ENCODE measurements around the gene NKX6-1.
A peak's percentile ranks its signal among the peaks of the same experiment; 100 is the strongest.

The NKX6-1 gene

DNA sequence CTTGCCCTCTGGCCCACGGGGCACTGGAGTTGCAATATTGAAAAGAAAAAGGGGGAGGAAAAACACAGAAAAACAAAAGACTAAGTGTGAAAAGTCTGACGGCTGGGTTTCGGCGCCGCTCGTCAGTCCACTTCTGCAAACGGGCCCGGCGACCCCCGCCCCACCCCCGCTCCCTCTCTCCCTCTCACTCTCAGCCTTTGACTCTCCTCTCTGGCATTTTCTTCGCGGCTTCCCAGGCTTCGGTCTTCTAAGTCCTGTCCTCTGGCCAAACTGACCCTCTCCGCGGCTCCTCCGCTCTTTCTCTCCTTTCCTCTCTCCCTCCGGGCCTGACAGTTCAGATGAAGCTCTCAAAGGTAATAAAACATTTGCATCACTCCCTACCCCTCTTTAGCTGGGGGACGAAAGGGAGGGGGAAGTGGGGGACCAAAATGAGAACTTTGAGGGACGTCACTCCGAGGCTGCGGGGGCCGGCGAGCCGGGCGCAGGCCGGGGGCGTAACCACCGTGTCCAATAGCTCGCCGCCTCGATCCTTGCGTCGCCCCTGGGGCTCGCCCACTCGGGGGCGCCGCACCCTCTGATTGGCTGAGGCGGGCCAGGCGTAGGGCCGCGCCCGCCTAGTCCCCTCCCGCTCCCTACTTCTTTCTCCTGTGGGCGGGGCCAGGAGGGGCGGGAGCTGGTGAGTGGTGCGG lies at the start of gene NKX6-1:
TSS of gene NKX6-1 (minus strand) at position 358 of the 689 bp plus-strand sequence. CDS start 1,064 bp downstream, outside the sequence.
- peak; percentile 79 for DNase-seq

DNA sequence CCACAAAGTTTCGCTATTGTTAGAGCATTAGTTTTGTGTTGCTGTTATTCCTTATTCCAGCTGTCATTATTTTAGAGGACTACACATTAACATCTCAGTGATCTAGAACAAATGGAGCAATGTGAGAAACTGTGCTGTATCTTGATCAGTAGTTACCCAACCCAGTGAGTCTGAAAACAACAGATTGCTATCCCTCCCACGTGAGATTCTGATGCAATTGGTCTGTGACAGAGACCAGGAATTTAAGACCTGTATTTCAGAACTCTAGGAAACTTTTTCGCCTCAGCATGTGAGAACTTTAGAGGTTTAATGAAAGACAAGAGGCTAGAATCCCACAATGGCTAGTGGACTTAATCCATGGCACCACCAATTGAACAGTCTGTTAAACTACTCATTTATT lies 48.1 kb upstream of the NKX6-1 start:
- DNase-seq, result no peak

DNA sequence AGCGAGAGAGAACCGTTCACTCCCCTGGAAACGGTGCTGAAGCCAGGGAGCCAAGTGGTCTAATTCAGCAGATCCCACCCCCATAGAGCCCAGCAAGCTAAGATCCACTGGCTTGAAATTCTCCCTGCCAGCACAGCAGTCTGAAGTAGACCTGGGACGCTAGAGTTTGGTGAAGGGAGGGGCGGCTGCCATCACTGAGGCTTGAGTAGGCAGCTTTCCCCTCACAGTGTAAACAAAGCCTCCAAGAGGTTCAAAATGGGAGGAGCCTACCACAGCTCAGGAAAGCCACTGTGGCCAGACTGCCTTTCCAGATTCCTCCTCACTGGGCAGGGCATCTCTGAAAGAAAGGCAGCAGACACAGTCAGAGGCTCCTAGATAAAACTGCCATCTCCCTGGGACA lies 46.0 kb upstream of the NKX6-1 start:
- no peak for DNase-seq

DNA sequence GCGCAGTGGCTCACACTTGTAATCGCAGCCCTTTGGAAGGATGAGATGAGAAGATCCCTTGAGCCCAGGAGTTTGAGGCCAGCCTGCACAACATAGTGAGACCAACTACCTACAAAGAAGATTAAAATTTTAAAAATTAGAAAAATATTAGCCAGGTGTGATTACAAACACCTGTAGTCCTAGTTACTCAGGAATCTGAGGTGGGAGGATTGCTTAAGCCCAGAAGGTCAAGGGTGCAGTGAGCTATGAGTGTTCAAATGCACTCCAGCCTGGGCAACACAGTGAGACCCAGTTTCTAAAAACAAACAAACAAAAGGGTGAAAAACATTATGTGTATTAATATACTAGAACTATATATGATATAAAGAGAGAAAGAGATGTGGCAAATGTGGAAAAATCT lies 36.8 kb upstream of the NKX6-1 start:
- DNase-seq, result no peak

DNA sequence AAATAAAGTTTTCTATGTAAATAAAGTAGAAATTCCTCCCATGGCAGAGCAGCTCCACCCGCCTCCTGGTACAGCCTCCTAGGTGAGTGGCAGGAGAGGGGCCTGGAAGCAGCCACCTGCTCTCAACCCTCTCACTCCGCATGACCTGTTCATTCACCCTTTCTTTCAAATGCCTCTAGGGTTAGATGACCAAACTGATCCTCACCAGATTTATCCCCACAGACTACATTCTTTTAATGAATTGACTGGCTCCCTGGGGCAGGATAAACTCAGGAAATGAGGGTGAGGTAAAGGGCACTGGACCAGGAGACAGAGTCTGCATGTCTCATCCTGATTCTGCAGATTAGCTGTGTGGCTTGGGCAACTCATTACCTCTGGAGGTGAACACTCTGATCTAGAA lies 32.6 kb upstream of the NKX6-1 start:
- peak; percentile 26 for DNase-seq

DNA sequence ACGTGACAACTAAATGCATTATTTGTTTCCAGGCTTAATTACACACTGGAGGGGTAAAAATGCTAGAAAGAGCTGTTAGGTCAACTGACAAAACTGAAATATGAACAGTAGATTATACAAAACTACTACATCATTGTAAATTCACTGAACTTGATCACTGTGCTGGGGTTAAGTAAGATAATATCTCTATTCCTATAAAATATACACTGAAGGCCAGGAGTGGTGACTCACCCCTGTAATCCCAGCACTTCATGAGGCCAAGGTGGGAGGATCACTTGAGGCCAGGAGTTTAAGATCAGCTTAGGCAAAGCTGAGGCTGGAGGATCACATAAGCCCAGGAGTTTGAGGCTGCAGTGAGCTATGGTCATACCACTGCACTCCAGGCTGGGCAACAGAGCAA lies 31.8 kb upstream of the NKX6-1 start:
- DNase-seq, result peak; percentile 61

DNA sequence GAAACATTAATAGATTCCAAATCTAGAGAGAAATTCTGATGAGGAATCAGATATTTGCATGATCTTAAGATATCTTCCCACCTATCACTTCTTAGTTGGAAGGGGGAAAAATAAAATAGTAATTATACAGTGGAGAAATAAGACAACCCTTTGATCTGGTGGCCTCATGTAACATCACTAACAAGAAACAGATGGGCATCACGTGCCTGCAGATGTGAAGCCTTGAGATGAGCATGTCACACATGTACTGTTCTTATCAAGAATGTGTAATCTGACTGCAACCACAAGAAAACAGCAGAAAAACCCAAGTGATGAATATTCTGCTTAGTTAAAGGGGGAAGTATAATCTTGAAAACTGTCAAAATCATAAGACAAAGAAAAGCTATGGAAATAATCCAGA lies 31.4 kb upstream of the NKX6-1 start:
- no peak for DNase-seq

DNA sequence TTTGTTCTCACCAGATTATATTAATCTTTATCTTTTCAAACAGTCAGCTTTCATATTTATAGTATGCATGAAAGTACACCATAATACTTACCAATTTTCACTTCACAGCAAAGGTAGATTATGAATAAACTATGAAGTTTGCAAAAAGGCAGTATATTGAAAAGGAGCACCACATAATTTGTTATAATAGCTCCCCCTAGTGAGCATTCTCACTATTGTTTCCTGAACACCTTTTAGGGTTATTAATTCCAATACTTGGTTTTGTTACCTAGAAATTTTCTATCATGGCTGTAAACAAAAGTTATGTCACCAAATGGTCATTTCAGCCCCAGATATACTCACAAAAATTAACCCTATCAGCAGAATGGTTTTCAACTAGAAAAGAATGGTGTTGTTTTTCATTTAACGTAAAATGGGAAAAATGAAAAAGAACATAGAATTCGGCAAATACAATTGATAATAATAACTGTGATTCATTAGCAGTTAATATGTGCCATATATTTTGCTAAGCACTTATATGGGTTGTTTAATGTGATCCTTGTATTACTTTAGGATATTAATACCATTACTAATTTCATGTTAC lies 30.2 kb upstream of the NKX6-1 start:
- DNase-seq, result no peak

DNA sequence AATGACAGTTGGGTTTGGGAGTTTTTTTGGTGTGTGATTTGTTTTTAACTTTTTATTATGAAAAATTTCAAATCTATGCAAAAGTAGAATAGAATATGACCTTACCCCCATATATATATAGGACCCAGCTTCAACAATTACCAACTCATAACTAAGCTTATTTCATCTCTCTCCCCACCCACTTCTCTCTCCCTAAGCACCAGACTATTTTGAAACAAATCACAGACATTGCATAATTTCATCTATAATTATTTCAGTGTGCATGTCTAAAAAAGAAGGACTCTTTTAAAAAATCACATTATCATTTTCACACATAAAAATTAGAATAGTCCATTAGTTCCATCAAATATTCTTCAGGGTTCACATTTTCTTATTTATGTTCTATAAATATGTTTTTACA lies 28.3 kb upstream of the NKX6-1 start:
- DNase-seq, result no peak

DNA sequence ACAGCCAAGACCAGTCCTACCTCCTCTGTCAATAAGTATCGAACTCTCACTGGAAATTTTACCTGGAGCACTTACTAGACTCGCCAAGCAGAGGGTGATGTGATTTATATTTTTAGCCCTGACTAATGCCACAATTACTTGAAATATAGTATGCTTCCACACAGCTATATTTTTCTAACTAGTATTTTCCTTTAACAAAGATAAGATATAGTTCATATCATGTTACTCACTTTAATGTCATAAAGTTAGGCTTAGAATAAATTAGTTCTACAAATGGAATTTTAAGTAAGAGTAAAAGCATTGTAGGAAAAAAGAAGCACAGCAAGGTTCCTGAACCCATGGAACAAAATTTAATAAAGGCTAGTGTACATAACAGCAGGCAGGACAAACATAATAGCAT lies 16.0 kb upstream of the NKX6-1 start:
- DNase-seq, result no peak

DNA sequence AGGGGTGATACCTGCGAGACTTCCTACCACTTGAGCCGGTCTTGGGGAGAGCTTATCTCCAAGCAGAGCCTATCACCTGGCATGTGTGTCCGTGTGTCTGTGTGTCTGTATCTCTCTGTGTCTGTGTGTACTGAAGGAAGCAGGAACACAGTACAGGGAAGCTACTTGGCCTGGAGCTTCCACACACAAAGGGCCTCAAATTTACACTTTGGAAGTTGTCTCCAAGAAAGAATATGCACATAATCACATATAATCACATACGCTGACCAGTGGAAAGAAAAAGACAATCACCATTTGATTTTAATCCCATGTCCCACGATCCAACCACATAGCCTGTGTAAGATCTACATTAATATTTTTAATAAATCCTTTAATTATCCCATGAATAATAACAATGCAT lies 13.2 kb upstream of the NKX6-1 start:
- no peak for DNase-seq

DNA sequence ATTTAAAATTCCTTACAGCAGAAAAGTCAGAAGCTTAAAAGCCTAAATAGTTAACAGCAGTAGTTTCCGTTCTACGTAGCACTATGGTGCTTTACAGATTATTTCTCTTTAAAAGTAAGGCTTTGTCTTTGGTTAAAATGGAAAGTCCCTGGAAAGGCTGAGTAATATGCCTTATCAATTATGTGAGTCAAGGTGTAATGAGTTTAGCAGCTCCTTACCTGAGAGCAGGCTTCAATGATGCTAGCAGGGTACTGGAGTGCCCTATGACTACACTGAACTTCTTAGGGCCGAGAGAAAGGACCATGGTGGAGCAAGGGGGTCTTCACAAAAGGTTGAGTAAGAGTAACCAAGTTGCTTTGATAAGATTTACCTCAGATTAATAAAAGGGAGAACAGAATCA lies 12.6 kb upstream of the NKX6-1 start:
- no peak for DNase-seq

DNA sequence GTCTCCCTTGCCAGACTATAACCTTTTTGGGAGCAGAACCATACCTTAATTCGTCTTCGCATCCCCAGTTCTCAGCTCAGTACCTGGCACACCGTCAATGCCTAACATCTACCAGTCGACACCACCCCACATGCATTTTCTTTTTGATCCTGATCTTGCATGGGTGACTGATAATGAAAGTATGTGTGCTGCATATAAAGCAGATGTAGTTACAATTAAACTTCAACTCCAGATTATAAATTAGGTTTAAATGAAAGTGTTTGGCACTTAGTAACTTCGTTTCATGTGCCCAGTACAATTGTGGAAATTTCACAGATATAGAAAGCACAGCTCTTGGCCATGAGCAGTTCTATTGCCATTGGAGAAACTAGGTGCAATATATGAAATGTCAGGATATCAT lies 8.8 kb upstream of the NKX6-1 start:
- DNase-seq, result no peak

DNA sequence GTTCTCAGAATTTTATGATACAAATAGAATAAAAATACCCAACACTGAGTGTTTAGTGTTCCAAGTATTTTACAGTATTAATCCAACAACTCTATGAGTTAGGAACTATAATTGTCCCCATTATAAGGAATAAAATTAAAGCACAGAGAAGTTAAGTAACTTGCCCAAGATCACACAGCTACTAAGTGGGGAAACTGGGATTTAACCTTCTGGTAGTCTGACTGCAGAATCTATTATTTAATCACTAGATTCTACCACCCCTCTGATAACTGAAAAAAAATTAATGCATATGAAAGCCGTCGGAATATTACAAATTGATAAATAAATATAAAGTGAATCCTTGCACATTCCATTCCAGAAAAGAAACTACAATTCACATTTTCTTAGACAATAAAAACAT lies 5.7 kb upstream of the NKX6-1 start:
- no peak for DNase-seq

DNA sequence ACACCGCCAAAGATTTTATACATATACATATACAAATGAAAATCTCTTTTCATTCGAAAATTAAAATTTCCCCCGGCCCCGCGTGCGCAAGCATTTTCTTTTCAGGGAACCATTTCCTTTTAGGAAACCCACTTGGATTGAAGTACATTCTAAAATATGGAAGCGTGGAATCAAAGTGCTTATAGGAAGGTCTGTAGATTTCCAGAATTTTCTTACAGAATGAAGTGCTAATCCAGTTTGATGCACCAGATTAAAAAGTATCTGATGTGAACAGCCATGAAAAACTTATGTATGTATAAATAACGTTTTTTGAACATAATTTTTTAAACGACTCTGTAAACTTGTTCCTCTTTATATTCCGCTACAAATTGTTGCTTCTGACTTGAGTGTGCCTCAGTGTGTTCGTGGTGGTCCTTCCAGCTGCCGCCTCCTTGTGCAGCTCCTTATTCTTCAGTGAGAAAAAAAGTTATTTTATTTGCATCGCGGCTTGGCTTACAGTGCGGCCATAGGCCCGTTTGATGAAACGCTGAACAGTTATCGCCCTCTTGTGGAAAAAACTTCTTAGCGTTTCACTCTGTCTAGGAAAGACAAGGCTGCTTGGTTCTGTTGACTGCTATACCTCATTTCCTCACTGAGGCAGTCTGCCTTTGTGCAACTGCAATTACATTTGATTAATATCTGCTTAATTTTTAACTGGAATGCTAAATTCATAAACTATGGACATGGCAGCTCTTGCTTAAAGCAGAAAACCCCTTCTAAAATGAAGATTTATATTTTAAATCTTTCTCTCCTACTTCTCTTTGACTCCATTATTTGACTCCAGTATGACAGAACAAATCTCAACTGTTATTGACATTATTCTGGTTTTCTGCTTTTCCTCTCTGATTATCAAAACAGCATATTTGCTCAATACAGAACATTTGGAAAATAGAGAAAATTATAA lies 4.7 kb upstream of the NKX6-1 start:
- DNase-seq, result peak; percentile 61

DNA sequence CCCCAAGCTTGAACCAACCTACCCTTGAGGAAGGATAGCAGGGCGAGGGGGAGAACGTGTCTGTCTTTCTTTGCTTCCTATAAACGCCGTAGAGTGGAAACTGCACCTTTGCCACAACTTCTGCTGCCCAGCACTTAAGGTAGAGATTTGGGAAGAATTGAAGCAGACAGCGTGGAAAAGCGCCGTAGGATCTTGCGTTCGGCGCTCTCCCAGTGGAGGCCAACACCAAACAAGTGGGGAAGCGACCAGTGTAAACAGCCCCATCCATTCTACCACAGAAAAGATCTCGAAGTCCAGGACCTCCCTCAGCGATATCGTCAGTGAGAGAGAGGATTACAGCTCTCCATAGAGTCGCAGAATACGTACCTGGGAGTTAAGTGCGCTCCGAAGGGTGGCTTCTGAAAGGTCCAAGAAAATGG lies 3.9 kb upstream of the NKX6-1 start:
- DNase-seq, result no peak

DNA sequence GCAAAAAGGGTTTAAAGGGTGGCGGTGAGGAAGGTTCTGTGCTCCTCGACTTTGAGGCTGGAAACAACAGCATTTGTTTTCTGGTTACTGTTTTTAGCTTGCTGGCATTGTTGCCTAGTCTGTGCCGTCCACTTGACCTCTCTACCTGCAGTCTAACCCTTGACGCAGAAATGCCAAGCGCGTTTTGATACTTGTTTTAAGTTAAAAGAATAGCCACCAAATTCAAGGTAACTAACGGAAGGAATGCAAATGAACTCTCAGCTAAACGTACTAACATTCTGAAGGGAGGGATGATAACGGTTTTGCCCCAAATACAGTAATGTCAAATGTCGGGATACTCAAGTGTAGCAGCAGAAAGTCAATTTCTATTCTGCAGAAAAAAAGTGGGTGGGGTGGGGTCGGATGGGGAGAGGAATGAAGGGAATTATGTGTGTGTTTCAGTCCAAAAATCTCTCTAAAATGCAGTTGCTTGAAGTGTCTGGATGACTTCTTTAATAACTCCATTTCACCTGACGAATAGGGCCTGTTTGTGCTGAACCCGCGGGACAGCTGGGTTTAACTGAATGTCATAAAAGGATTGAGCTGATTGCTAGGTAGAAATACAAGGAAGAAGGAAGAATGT lies 3.4 kb upstream of the NKX6-1 start:
- DNase-seq, result no peak

DNA sequence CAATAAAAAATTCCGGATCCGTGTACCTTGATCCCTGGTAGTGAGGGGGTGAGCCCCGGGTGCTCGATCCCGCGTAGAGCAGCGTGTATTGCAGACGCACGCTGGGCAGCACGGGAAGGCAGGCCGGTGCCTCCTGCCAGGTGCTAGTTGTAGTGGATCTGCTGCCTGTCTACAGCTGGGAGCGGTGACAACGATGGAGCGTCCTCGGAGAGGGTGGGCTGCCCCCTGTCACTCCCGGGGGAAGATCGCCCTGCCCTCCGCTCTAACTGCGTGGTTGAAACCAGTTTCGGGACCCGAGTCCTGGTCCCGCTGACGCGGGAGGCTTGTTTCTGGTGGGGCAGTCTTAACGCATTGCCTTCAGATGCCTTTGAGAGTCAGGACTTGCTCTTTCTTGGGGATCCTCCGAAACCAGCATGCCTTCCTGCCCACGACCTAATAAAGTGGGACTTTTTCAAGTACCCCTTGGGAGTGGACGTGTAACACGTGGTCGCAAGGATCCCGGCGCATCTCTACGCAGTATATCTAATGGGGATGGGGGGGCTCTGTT lies 2.7 kb upstream of the NKX6-1 start:
- no peak for DNase-seq

DNA sequence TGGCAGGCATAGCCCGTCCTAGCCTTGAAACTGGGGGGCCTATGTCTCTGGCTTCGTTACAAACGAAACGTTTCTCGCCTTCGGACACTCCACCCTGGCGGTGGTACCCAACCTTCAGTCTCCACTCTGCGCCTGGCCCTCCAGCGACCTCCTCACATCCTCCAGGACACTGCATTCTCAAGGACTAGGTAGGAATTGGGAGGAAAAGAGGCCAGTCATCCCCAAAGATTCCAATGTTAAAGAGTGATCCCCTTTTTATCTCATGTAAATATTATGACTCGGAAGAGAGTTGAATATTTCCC lies 2.1 kb upstream of the NKX6-1 start:
- DNase-seq, result no peak

DNA sequence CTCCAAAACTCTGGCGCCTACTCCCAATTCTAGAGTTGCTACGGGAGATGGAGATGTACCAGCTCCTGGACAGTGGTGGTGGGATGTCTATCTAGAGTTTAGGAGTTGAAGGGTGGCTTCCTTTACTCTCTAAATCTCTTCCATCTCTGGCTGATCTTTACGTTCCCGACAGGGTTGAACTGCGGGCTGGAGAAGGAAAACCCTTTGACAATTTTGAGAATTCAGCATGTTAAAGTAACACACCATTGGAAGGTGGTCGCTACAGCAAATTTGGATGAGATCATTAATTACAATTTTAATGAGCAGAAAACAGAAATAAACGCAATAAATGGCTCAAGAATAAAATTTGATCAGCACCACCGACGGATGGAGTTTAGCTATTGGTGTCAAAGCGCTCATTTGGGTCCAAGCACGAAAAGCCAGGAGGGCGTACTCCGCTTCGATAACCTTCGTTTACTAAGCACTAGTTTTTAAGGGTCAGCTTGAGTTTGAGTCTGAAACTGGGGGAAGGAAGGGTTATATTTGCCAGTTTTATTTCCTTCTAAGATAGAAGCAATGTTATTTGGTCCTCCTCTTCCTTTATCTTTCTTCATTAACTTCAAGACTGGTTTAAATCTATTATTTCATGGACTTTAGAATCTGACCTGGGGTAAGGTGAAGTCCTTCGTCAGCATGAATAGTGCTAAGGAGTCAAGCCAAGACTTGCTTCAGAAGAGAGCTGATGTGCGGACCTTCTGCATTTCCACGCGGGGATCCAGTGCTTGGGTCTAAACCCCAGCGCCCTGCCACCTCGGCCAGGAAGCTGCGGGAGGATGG lies 1.5 kb upstream of the NKX6-1 start:
- DNase-seq, result no peak

DNA sequence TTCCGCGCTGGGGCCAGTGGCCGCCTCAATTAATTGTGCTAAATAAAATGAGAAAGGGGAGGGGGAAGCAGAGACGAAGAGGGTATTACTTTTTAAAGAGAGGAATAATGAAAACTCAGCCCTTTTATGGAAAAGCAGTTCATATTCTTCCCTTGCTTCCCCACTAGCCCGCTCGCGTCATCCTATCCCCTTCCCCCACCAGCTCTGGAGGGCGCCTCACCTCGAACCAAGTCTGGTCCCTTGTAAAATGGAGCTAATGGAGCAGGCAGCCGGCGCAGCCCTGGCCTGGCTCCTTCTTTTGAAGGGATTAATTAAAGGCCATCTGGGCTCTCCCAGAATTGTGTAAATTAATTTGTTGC lies 511 bp upstream of the NKX6-1 start:
- no peak for DNase-seq

DNA sequence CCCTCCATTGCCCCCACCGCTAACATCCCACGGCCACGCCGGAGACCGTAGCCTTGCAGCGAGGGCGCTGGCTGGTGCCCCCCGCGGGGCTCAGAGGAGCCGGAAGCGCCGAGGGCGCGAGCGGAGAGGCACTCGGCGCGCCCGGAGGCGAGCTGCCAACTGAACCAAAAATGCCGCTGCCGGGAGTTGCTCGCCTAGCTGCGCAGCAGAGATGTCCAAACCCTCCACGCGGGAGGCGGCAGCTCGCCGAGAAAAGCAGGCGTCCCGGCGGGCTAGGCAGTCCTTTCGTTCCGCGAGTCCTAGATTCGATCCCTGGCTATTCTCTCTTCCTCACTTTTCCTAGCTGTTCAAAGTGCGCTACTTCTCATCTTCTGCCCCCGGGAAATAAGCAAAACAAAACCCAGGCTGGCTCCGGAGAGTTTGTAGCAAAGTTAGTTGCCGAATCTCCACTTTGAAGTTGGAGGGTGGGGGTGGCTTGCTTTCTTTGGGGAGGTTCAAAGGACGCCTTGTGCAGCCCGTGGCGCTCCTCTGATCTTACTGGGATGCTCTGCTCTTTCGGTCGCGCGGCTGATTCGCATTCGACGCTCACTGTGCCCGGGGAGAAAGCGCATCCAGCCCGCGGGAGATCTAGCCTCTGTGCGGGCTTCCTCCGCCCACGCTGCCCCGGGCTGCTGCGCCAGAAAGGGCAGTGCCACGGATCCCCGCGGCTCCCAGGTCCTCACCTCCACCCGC lies 723 bp downstream of the NKX6-1 start:
- DNase-seq, result no peak
